HG03097 (cell line): ENCODE results near the gene SLC12A3.
A peak's percentile ranks its signal among the peaks of the same experiment; 100 is the strongest.

Experiments used
- ATAC-seq: cut with Tn5 transposase; IDR thresholded peaks from one replicate; pipeline ENCODE4 v1.9.1; 2021; ENCODE audit not compliant: unreplicated experiment, low FRiP score

The SLC12A3 gene

GRCh38 chr16:56938664-56939513 is 73.9 kb downstream of the SLC12A3 start:
- no peak for ATAC-seq

DNA sequence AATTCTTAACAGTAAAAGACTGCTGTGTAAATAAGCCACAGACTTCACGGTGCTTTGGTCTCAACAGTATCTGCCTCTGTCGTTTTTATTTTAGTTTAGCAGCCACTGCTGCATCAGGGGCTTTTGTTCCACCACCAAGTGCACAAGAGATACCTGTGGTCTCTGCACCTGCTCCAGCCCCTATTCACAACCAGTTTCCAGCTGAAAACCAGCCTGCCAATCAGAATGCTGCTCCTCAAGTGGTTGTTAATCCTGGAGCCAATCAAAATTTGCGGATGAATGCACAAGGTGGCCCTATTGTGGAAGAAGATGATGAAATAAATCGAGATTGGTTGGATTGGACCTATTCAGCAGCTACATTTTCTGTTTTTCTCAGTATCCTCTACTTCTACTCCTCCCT is 74.8 kb downstream of the SLC12A3 start:
- ATAC-seq, result no peak

GRCh38 chr16:56941092-56941491 is 76.1 kb downstream of the SLC12A3 start:
- no peak for ATAC-seq

GRCh38 chr16:56941856-56942331 is 76.9 kb downstream of the SLC12A3 start:
- ATAC-seq, result no peak

DNA sequence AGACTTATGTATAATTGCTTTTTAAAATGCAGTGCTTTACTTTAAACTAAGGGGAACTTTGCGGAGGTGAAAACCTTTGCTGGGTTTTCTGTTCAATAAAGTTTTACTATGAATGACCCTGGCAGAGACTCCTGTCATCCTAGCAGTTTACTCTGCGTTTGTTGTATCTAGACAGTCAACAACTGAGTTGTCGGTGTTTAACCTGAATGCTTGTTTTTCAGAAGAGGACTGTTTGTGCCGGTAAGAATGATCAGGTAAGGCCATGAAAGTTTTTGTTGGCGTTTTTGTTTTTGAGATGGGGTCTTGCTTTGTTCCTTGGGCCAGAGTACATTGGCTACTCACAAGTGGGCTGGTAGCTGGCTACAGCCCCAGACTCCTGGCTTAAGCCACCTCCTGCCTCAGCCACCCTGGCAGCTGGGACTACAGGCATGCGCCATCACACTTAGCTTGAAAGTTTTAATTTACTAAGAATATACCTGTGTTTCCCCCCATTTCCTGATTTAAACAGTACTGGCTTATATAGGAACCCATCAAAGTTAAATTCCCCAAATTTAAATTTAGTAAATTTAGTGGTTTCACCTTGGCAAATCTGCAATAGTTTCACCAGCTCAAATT is 78.9 kb downstream of the SLC12A3 start:
- no peak for ATAC-seq

GRCh38 chr16:56944954-56945839 is 80.2 kb downstream of the SLC12A3 start:
- ATAC-seq, result peak; percentile 37

DNA sequence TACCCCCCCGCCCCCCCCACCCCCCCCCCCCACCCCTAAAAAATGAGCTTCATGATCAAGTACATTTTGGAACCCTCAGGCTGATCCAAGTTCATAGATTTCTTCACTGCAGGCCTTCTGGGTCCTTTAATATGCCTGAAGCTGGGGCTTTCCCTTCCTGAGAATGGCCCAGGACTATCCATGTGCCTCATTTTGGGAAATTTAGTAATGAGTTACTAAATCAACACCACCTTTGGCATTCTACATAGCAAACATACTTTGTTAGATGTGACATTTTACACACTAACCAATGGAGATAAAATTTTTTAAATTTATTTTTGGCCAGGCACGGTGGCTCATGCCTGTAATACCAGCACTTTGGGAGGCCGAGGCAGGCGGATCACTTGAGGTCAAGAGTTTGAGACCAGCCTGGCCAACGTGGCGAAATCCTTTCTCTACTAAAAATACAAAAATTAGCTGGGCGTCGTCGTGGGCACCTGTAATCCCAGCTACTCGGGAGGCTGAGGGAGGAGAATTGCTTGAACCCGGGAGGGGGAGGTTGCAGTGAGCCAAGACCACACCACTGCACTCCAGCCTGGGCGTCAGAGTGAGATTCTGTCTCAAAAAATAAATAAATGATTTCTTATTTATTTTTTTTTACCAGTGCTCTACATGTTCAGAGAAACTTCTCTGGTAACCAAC is 81.0 kb downstream of the SLC12A3 start:
- ATAC-seq, result no peak

GRCh38 chr16:56946767-56947603 is 82.0 kb downstream of the SLC12A3 start:
- no peak for ATAC-seq

- ATAC-seq, result no peak
Measured at GRCh38 chr16:56947604-56947995, 82.6 kb downstream of the SLC12A3 start.

DNA sequence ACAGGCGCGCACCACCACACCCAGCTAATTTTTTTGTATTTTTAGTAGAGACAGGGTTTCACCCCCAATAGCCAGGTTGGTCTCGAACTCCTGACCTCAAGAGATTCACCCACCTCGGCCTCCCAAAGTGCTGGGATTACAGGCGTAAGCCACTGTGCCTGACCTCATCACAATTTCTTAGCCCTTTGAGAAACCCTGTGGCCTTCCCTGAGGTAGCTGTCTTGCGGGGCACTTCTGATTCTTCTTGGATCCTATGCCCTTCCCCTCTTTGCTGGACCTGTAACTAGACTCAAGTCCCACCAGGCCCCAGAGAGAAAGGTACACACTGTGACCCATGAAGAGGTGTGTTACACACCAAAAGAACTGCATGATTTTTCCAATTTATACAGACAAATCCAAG is 83.2 kb downstream of the SLC12A3 start:
- no peak for ATAC-seq

DNA sequence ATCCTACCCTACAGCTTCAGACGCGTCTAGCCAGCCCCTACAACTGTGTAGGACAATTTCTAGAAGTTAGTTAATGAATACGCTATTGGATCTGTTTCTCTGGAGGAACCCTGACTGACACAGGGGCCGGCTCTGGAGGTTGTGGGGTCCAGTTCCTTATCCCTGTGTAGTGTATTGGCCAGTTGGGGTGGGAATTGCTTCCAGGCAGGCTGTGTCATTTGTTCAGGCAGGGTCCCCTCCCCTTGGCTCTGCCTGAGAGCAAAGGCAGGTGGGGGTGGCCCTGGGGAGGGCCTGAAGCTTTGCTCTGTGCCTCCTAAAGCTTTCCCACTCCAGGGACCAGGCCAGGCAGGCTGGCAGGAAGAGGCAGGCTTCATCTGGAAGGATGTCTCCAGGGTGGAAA is 85.0 kb downstream of the SLC12A3 start:
- ATAC-seq, result no peak

GRCh38 chr16:56950455-56950854 is 85.4 kb downstream of the SLC12A3 start:
- no peak for ATAC-seq

- ATAC-seq, result peak; percentile 56
Measured at GRCh38 chr16:56950881-56951771, 86.1 kb downstream of the SLC12A3 start.

DNA sequence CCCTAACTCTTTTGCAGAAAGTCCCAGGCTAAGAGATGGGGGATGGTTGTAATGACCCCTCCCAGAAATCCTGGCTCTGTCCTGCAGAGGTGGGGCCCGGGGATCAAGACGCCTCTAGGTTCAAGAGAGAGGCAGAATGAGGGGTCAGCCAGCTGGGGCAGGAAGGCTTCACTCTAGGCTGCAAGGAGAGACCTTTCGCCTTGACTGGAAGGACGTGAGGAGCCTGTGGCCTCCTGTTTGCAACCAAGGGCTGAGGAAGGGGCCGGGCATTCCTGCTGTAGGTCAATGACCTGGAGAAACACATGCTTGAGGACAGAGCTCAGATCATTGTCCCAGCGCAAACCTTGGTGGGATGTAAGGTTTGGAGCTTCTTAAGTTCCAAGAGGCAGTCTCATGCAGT is 88.0 kb downstream of the SLC12A3 start:
- no peak for ATAC-seq

GRCh38 chr16:56956076-56956475 is 91.1 kb downstream of the SLC12A3 start:
- no peak for ATAC-seq

DNA sequence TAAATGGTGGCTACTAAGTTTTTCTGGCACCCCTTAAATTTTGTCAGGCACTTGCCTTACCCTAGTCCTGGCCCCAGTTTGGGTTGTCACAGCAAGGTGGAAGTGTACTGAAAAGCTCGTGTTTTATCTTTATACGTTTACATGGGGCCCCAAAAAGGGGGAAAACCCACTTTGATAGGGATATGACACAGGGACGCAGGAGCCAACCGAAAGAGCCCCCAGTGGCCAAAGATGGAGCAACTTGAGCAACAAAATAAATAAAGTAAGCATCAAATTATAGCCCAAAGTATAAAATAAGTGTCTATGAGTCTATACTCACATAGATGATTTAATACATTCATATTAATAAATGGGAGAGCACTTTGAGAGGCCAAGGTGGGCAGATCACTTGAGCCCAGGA is 91.7 kb downstream of the SLC12A3 start:
- ATAC-seq, result no peak

- ATAC-seq, result no peak
Measured at GRCh38 chr16:56960681-56961281, 95.8 kb downstream of the SLC12A3 start.

DNA sequence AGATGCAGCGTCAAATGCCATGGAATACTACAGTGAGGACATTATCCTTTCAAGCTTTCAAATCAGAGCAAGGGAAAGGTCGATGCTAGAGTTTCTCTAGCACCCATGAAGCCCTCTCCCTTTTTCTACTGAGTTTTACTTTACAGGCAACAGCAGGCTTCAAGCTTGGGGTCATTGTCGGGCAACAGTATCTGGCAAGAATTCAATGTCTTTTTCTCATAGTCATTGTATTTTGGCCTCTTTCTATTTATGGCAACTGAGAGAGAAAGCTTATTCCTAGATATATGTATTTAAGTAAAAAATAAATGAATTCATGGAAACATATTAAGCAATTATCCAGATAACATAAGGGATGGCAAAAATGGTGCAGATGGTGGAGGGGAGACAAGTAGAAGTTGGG is 96.4 kb downstream of the SLC12A3 start:
- no peak for ATAC-seq
